B cell (primary cell): ENCODE results near the gene FARP2. TPM values are rescaled to one million over a fixed set of nuclear protein-coding genes. Genes with fewer than 3 reads are reported as not detected.
A peak's percentile ranks its signal among the peaks of the same experiment; 100 is the strongest.

Experiments used
- ATAC-seq: fragments of 200-7000 bp; cut with Tn5 transposase; one replicate; pipeline ENCODE4 v1.10.0; 2021; ENCODE audit warnings: low read depth, mild to moderate bottlenecking, moderate number of reproducible peaks, moderate library complexity
- CTCF ChIA-PET: fragments of 350-600 bp; sonication (Branson Sonifier 250); formaldehyde crosslinking; loops from one replicate; lab custom pipeline; 2021; ENCODE audit warnings: antibody characterized with exemption, inconsistent platforms; lab: Charles Lee
- POLR2A ChIA-PET: fragments of 350-600 bp; sonication (Branson Sonifier 250); formaldehyde crosslinking; loops from one replicate; lab custom pipeline; 2021; ENCODE audit warnings: antibody characterized with exemption; lab: Charles Lee
- DNase-seq: peaks from one replicate; pipeline ENCODE4 v3.0.0; 2013
- H2AFZ ChIP-seq: 2 replicates; pipeline ENCODE4 v1.6.1; 2012; ENCODE audit warnings: mild to moderate bottlenecking, low read depth, low read length; ENCODE audit not compliant: insufficient read depth, poor library complexity, severe bottlenecking
- H3K27ac ChIP-seq, 2 donors: 1 replicate in 1 of 2; 2 replicates in 1 of 2; pipeline ENCODE4 v1.5.1; 2012 to 2013; ENCODE audit warnings: low read length in 2 of 2, mild to moderate bottlenecking in 2 of 2, moderate library complexity in 1 of 2
- H3K27me3 ChIP-seq, 4 experiments: fragments of 200-600 bp in 1 of 4; sonication (generic) in 1 of 4; replicated peaks in 1 of 4; 1 replicate in 2 of 4; 2 replicates in 2 of 4; pipeline versions ENCODE4 v1.6.1 to v1.7.0; 2013 to 2016; ENCODE audit warnings: low read length in 3 of 4, mild to moderate bottlenecking in 2 of 4, mixed read lengths in 1 of 4, moderate library complexity in 1 of 4; ENCODE audit not compliant: insufficient read depth in 4 of 4, control insufficient read depth in 3 of 4; ENCODE audit errors: control extremely low read depth in 1 of 4
- H3K36me3 ChIP-seq, 2 experiments: replicated peaks in 1 of 2; 1 replicate in 1 of 2; 2 replicates in 1 of 2; pipeline versions ENCODE4 v1.6.1 to v1.7.1; 2013; ENCODE audit warnings: low read length in 1 of 2; ENCODE audit not compliant: insufficient read depth in 2 of 2, control insufficient read depth in 1 of 2; ENCODE audit errors: control extremely low read depth in 1 of 2, extremely low read depth in 1 of 2
- H3K4me1 ChIP-seq, 2 donors: fragments of 200-600 bp in 1 of 2; sonication (generic) in 1 of 2; 1 replicate in 1 of 2; 2 replicates in 1 of 2; pipeline versions ENCODE4 v1.5.1 to v1.6.1; 2013 to 2017; ENCODE audit warnings: low read length in 2 of 2; ENCODE audit not compliant: control insufficient read depth in 2 of 2, insufficient read depth in 2 of 2
- H3K4me2 ChIP-seq: replicated peaks from 2 replicates; pipeline ENCODE3; 2012; ENCODE audit warnings: mild to moderate bottlenecking, low read depth, low read length; ENCODE audit not compliant: poor library complexity, severe bottlenecking
- H3K4me3 ChIP-seq, 5 experiments: fragments of 200-600 bp in 1 of 5; sonication (generic) in 1 of 5; 1 replicate in 3 of 5; 2 replicates in 2 of 5; pipeline versions ENCODE4 v1.5.1 to v1.7.0; 2011 to 2016; ENCODE audit warnings: low read length in 4 of 5, mild to moderate bottlenecking in 4 of 5, low read depth in 2 of 5, control low read depth in 1 of 5, moderate library complexity in 1 of 5; ENCODE audit not compliant: insufficient read depth in 1 of 5; ENCODE audit errors: control extremely low read depth in 1 of 5, extremely low read depth in 1 of 5
- H3K79me2 ChIP-seq: fragments of 200-600 bp; sonication (generic); one replicate; pipeline ENCODE4 v1.6.0; 2016; ENCODE audit warnings: low read length; ENCODE audit not compliant: control insufficient read depth, insufficient read depth
- H3K9ac ChIP-seq: fragments of 200-600 bp; sonication (generic); 2 replicates; pipeline ENCODE4 v1.6.1; 2017; ENCODE audit warnings: mild to moderate bottlenecking, low read length, moderate library complexity
- H3K9me3 ChIP-seq, 3 donors: one replicate each; pipeline versions ENCODE4 v1.6.1 to v1.7.1; 2013; ENCODE audit warnings: low read length in 2 of 3; ENCODE audit not compliant: control insufficient read depth in 2 of 3, insufficient read depth in 1 of 3; ENCODE audit errors: control extremely low read depth in 1 of 3
- H4K20me1 ChIP-seq: 2 replicates; pipeline ENCODE4 v1.6.0; 2012; ENCODE audit warnings: mild to moderate bottlenecking, low read length; ENCODE audit not compliant: insufficient read depth, control insufficient read depth, poor library complexity, severe bottlenecking
- H3K27ac Mint-ChIP-seq: one replicate; pipeline ENCODE4 v1.8.0; 2021; ENCODE audit warnings: mixed read lengths
- H3K27me3 Mint-ChIP-seq: one replicate; pipeline ENCODE4 v1.8.0; 2021; ENCODE audit warnings: mixed read lengths
- H3K4me1 Mint-ChIP-seq: one replicate; pipeline ENCODE4 v1.8.0; 2021; ENCODE audit warnings: mixed read lengths
- H3K4me3 Mint-ChIP-seq: one replicate; pipeline ENCODE4 v1.8.0; 2021; ENCODE audit warnings: mixed read lengths
- H3K9me3 Mint-ChIP-seq: one replicate; pipeline ENCODE4 v1.8.0; 2022; ENCODE audit warnings: mixed read lengths; ENCODE audit not compliant: insufficient read depth
- EZH2 ChIP-seq: IDR thresholded peaks from 2 replicates; pipeline ENCODE4 v1.6.1; 2012; ENCODE audit warnings: borderline replicate concordance, low read depth, mild to moderate bottlenecking, moderate library complexity, low read length; ENCODE audit not compliant: insufficient read depth, poor library complexity, severe bottlenecking
- WGBS: methylation state at CpG from one replicate; pipeline ENCODE4 v1.1.5; 2013; ENCODE audit warnings: missing lambda C conversion rate; ENCODE audit not compliant: insufficient coverage; 5-methylcytosine and 5-hydroxymethylcytosine counted together
- intact Hi-C: fragments of 100-400 bp; cut with micrococcal nuclease; formaldehyde crosslinking; loops from one replicate; pipeline ENCODE4 v1.10.0; 2022
- polyA plus RNA-seq: library from polyadenylated mRNA; depleted of rRNA; stranded (reverse); fragments of >200 nt; gene quantifications from 2 replicates; pipeline ENCODE4 v1.2.3, GENCODE V29; 2012
- total RNA-seq, 2 donors: library from RNA; stranded (reverse); fragments of 120-200 nt in 1 of 2; gene quantifications; 1 replicate in 1 of 2; 2 replicates in 1 of 2; pipeline versions ENCODE4 v1.2.3 to v1.2.4, GENCODE V29; 2013 to 2022
- TF ChIP-seq, protein P1 (sequence below): fragments of 200-600 bp; IDR thresholded peaks from one replicate; pipeline ENCODE4 v1.8.0; 2022; ENCODE audit warnings: antibody characterized with exemption, mild to moderate bottlenecking

FARP2 gene
- total and polyA plus RNA-seq, 2 donors (not counting 1 experiment from before 2014, with no cell fraction given) = 37.1 to 114 TPM

DNA sequence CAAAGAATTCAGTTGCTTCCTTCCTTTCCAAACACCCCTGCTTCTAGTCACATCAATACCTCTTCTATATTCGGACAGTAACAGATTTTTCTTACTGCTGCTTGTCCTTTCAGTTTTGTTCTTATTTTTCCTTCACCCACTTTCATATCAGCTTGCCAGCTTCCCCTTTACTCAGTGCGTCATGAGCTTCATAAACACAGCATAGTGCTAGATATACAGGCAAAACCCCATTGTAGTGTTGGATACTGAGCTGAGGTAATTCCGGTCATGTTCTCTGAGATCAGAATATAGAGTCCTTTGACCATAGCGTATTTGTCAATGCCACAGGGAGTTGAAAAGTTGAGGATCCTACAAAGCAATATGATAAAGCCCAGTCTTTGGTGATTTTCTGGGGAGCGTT is 2.4 kb downstream of the FARP2 start:
- Mint-ChIP-seq H3K4me1 (peaks cover 51% of the 10 kb centered on the region), H3K27ac (peak overlapping the region; percentile 92), H3K27me3 (no peaks in the 10 kb centered on the region), H3K9me3 (no peaks in the 10 kb centered on the region), H3K4me3 (peak overlapping the region; percentile 78)
- 50% methylated on average over 2 of the region's 5 CpGs for WGBS
- peak overlapping the region; percentile 92 for H3K4me2 ChIP-seq
- peak; percentile 29 for ATAC-seq
- ChIA-PET POLR2A (interaction anchor here (1.8 kb wide), 1 partner anchor 43 kb away, joined by 16 read pairs; the partner anchor contains the start of genes HDLBP and SEPTIN2), CTCF (interaction anchor here (1.0 to 3.7 kb wide), 5 partner anchors 10 to 281 kb away, joined by 4 to 22 read pairs (median 6); partner anchors contain the start of genes HDLBP and SEPTIN2)
- H3K9me3 ChIP-seq = peaks cover 0 to 5% (median 0%) of the 10 kb centered on the region in 3 donors
- H3K4me3 ChIP-seq = peak overlapping the region in 4 of 5 experiments; percentile 11 to 79 (median 30)
- peak overlapping the region; percentile 57 to 82 for H3K27ac ChIP-seq
- H4K20me1 ChIP-seq = peaks cover 16% of the 10 kb centered on the region
- H3K27me3 ChIP-seq = no peaks in the 10 kb centered on the region
- intact Hi-C loops = loop anchor here (1.0 to 5.0 kb wide), 6 partner anchors 16 to 796 kb away; partner anchors contain the start of genes D2HGDH, DTYMK, DUSP28 and PPP1R7
- peak overlapping the region; percentile 43 for H3K9ac ChIP-seq
- H3K36me3 ChIP-seq = no peaks in the 10 kb centered on the region
- TF ChIP-seq, protein P1, sequence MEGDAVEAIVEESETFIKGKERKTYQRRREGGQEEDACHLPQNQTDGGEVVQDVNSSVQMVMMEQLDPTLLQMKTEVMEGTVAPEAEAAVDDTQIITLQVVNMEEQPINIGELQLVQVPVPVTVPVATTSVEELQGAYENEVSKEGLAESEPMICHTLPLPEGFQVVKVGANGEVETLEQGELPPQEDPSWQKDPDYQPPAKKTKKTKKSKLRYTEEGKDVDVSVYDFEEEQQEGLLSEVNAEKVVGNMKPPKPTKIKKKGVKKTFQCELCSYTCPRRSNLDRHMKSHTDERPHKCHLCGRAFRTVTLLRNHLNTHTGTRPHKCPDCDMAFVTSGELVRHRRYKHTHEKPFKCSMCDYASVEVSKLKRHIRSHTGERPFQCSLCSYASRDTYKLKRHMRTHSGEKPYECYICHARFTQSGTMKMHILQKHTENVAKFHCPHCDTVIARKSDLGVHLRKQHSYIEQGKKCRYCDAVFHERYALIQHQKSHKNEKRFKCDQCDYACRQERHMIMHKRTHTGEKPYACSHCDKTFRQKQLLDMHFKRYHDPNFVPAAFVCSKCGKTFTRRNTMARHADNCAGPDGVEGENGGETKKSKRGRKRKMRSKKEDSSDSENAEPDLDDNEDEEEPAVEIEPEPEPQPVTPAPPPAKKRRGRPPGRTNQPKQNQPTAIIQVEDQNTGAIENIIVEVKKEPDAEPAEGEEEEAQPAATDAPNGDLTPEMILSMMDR = no peak
- TF ChIP-seq EZH2 = no peak
- peaks cover 33 to 41% of the 10 kb centered on the region in 2 donors for H3K4me1 ChIP-seq
- H2AFZ ChIP-seq = peak overlapping the region; percentile 6
- H3K79me2 ChIP-seq = peaks cover 70% of the 10 kb centered on the region
- peak; percentile 85 for DNase-seq

DNA sequence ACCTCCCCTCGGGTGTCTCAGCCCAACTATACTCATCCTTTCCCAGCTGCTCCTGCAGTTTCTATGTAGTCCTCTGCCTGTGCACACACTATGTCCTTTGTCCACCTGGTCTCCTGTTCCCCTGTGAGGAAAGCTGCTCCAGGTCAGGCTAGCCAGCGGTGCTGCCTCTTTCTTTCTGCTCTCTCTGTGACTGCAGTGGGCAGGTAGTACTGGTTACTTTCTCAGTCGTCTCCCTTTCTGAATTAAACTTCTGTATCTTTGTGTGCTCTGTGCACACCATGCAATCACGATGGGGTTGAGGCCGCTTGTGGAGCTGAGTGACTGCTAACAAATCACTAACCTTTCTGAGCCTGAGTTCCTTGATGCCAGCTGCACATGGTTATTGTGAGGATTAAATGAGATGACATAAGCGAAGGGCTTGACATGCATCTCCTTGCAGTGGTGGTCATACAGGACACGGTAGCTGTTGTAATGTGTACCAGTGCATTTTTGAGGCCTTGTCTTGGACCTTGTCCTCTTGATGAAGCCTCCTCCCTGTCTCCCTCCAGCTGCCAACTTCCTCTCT is 3.5 kb downstream of the FARP2 start:
- Mint-ChIP-seq H3K27me3 (no peaks in the 10 kb centered on the region), H3K27ac (peak overlapping the region; percentile 92), H3K4me1 (peaks cover 61% of the 10 kb centered on the region), H3K4me3 (peak overlapping the region; percentile 78), H3K9me3 (no peaks in the 10 kb centered on the region)
- Histone ChIP-seq H4K20me1 (peaks cover 23% of the 10 kb centered on the region), H3K9ac (no peak overlapping the region), H3K79me2 (peaks cover 81% of the 10 kb centered on the region), H3K9me3 (peaks cover 0 to 5% (median 0%) of the 10 kb centered on the region in 3 donors), H3K4me3 (no peak overlapping the region), H3K4me2 (peak overlapping the region; percentile 92), H2AFZ (no peak overlapping the region), H3K4me1 (peaks cover 36 to 43% of the 10 kb centered on the region in 2 donors), H3K27me3 (no peaks in the 10 kb centered on the region), H3K36me3 (peaks cover 0 to 9% of the 10 kb centered on the region in 2 experiments), H3K27ac (no peak overlapping the region)
- ChIA-PET POLR2A (interaction anchor here (0.6 to 0.8 kb wide), 2 partner anchors 45 to 209 kb away, joined by 3 read pairs; partner anchors contain the start of genes HDLBP and PPP1R7), CTCF (interaction anchor here (0.7 to 3.7 kb wide), 6 partner anchors 13 to 258 kb away, joined by 3 to 22 read pairs (median 4); no protein-coding TSS in a partner anchor)
- TF ChIP-seq, protein P1 = no peak
- no peak for TF ChIP-seq EZH2
- 98% methylated on average over 4 of the region's 7 CpGs for WGBS
- DNase-seq (no peak), ATAC-seq (no peak)
- intact Hi-C loops = loop anchor here (2.0 to 5.0 kb wide), 4 partner anchors 33 to 797 kb away; partner anchors contain the start of genes DTYMK, DUSP28 and PPP1R7
